HepG2 (cell line): ENCODE measurements around the gene ARHGEF11. TPM values are rescaled to one million over a fixed set of nuclear protein-coding genes. Genes with fewer than 3 reads are reported as not detected.
A peak's percentile ranks its signal among the peaks of the same experiment; 100 is the strongest.

Experiments
- ATAC-seq: fragments of 200-7000 bp; cut with Tn5 transposase; 3 replicates; pipeline ENCODE4 v1.9.1; 2020; ENCODE audit warnings: mild to moderate bottlenecking, moderate library complexity
- BruUV-seq: library from RNA; stranded (reverse); fragments of 400-500 nt; replicated peaks from 2 replicates; lab custom pipeline; 2021; lab: Mats Ljungman, UMichigan
- CTCF ChIA-PET: fragments of 300-600 bp; formaldehyde crosslinking; extraction: SDS; loops from one replicate; lab custom pipeline; 2021; ENCODE audit warnings: low total read pairs, inconsistent platforms, low intra/inter-chr PET ratio; lab: Yijun Ruan, JAX
- POLR2A ChIA-PET: fragments of 350-600 bp; sonication (Branson Sonifier 250); formaldehyde crosslinking; loops from one replicate; lab custom pipeline; 2020; ENCODE audit warnings: antibody characterized with exemption, inconsistent platforms; lab: Yijun Ruan, JAX
- DNase-seq: peaks from one replicate; pipeline ENCODE4 v3.0.0-alpha.2; 2015; ENCODE audit warnings: low spot score
- FAIRE-seq: peaks from 3 replicates; lab custom pipeline; 2011; peaks lifted over from hg19 to GRCh38; lab: Jason Lieb, UNC
- H2AFZ ChIP-seq: one replicate; pipeline ENCODE4 v1.6.1; 2011; ENCODE audit warnings: low read length, inconsistent platforms
- H3K27ac ChIP-seq: fragments of 300-600 bp; 3 replicates; pipeline ENCODE4 v1.8.0; 2011; ENCODE audit warnings: mixed run types, mild to moderate bottlenecking, mixed read lengths, low read length, inconsistent platforms; ENCODE audit not compliant: insufficient read depth; ENCODE audit errors: extremely low read length
- H3K27me3 ChIP-seq, 2 experiments: fragments of 200-600 bp in 1 of 2; 2 replicates in 1 of 2; 3 replicates in 1 of 2; pipeline versions ENCODE4 v1.6.0 to v1.8.0; 2011; ENCODE audit warnings: low read length in 2 of 2, mild to moderate bottlenecking in 2 of 2, moderate library complexity in 2 of 2, inconsistent platforms in 1 of 2; ENCODE audit not compliant: insufficient read depth in 2 of 2, control insufficient read depth in 1 of 2
- H3K36me3 ChIP-seq, 2 experiments: fragments of 200-600 bp in 1 of 2; replicated peaks in 1 of 2; 2 replicates in 1 of 2; 3 replicates in 1 of 2; pipeline versions ENCODE4 v1.5.1 to v1.8.0; 2011; ENCODE audit warnings: low read length in 2 of 2, inconsistent platforms in 1 of 2; ENCODE audit not compliant: insufficient read depth in 2 of 2, control insufficient read depth in 1 of 2
- H3K4me1 ChIP-seq: 2 replicates; pipeline ENCODE4 v1.5.1; 2012; ENCODE audit warnings: low read length, inconsistent platforms; ENCODE audit not compliant: insufficient read depth
- H3K4me2 ChIP-seq: 2 replicates; pipeline ENCODE4 v1.6.0; 2011; ENCODE audit warnings: low read depth, low read length, inconsistent platforms
- H3K4me3 ChIP-seq, 3 experiments: fragments of 200-600 bp in 1 of 3; sonication (generic), shearing (Covaris generic) in 1 of 3; replicated peaks in 1 of 3; 2 replicates each; pipeline ENCODE4 v1.5.1; 2011 to 2016; ENCODE audit warnings: low read length in 3 of 3, inconsistent platforms in 2 of 3, low read depth in 2 of 3, mild to moderate bottlenecking in 2 of 3, control low read depth in 1 of 3, mixed read lengths in 1 of 3; ENCODE audit not compliant: insufficient read depth in 1 of 3
- H3K79me2 ChIP-seq: one replicate; pipeline ENCODE4 v1.6.1; 2011; ENCODE audit warnings: low read length, inconsistent platforms; ENCODE audit not compliant: insufficient read depth
- H3K9ac ChIP-seq: 2 replicates; pipeline ENCODE4 v1.6.0; 2011; ENCODE audit warnings: mild to moderate bottlenecking, low read depth, low read length, inconsistent platforms; ENCODE audit not compliant: insufficient read depth
- H3K9me3 ChIP-seq: 2 replicates; pipeline ENCODE4 v1.5.1; 2012; ENCODE audit warnings: mild to moderate bottlenecking, low read length
- H4K20me1 ChIP-seq: 2 replicates; pipeline ENCODE4 v1.6.0; 2011; ENCODE audit warnings: inconsistent platforms, mild to moderate bottlenecking, low read length, moderate library complexity; ENCODE audit not compliant: insufficient read depth
- BCLAF1 ChIP-seq: fragments of 450-650 bp; IDR thresholded peaks from 2 replicates; pipeline ENCODE4 v1.6.1; 2017; ENCODE audit warnings: mild to moderate bottlenecking
- CEBPB ChIP-seq: IDR thresholded peaks from 2 replicates; pipeline ENCODE4 v1.6.1; 2011; ENCODE audit warnings: low read depth, low read length, improper control_type of control experiment, borderline replicate concordance
- HDAC1 ChIP-seq: sonication (generic); formaldehyde crosslinking; IDR thresholded peaks from 2 replicates; pipeline ENCODE4 v1.5.1; 2020; ENCODE audit warnings: mild to moderate bottlenecking, missing genetic modification reagents
- NR3C1 ChIP-seq: sonication (generic); formaldehyde crosslinking; IDR thresholded peaks from 2 replicates; pipeline ENCODE4 v1.4.0; 2020; ENCODE audit warnings: missing genetic modification reagents
- RCOR2 ChIP-seq: IDR thresholded peaks from 2 replicates; pipeline ENCODE4 v1.6.1; 2016; ENCODE audit warnings: missing biosample characterization, missing genetic modification reagents
- SMAD9 ChIP-seq: sonication (generic); formaldehyde crosslinking; IDR thresholded peaks from 2 replicates; pipeline ENCODE4 v1.5.1; 2020; ENCODE audit warnings: mild to moderate bottlenecking, missing genetic modification reagents
- TBL1XR1 ChIP-seq: fragments of 150-350 bp; IDR thresholded peaks from 2 replicates; pipeline ENCODE4 v1.6.1; 2014; ENCODE audit warnings: borderline replicate concordance, low read length; ENCODE audit not compliant: partially characterized antibody
- YEATS4 ChIP-seq: sonication (generic); formaldehyde crosslinking; IDR thresholded peaks from 2 replicates; pipeline ENCODE4 v1.4.0; 2020; ENCODE audit warnings: missing genetic modification reagents, borderline replicate concordance
- ZNF292 ChIP-seq: sonication (generic); formaldehyde crosslinking; IDR thresholded peaks from 2 replicates; pipeline ENCODE4 v1.8.1; 2022; ENCODE audit warnings: mild to moderate bottlenecking, low read depth, missing genetic modification reagents, borderline replicate concordance
- ZNF460 ChIP-seq: sonication (generic); formaldehyde crosslinking; IDR thresholded peaks from 2 replicates; pipeline ENCODE4 v1.5.1; 2020; ENCODE audit warnings: missing genetic modification reagents, mild to moderate bottlenecking, borderline replicate concordance
- ZNF512B ChIP-seq: sonication (generic); formaldehyde crosslinking; IDR thresholded peaks from 2 replicates; pipeline ENCODE4 v1.5.1; 2020; ENCODE audit warnings: missing genetic modification reagents, mild to moderate bottlenecking, borderline replicate concordance
- ZNF556 ChIP-seq: sonication (generic); formaldehyde crosslinking; IDR thresholded peaks from 2 replicates; pipeline ENCODE4 v1.4.0; 2020; ENCODE audit warnings: mild to moderate bottlenecking, missing genetic modification reagents, borderline replicate concordance
- ZNF768 ChIP-seq: sonication (generic); formaldehyde crosslinking; IDR thresholded peaks from 2 replicates; pipeline ENCODE4 v1.4.0; 2020; ENCODE audit warnings: missing genetic modification reagents
- WGBS: methylation state at CpG from one replicate; pipeline ENCODE4 v1.1.6; 2017; ENCODE audit warnings: low lambda C conversion rate; 5-methylcytosine and 5-hydroxymethylcytosine counted together
- in situ Hi-C: cut with HindIII; loops from 2 replicates; pipeline ENCODE4 v1.10.0; 2017; ENCODE audit warnings: low pct_unique_long_range_greater_than_20kb; ENCODE audit not compliant: extremely low pct_ligation_motif_present
- intact Hi-C: fragments of 100-400 bp; cut with micrococcal nuclease; formaldehyde crosslinking; loops from one replicate; pipeline ENCODE4 v1.10.0; 2022; ENCODE audit not compliant: unreplicated experiment
- polyA plus RNA-seq, 8 experiments: library from polyadenylated mRNA; depleted of rRNA in 3 of 8; stranded (reverse) in 7 of 8; unstranded in 1 of 8; fragments of >200 nt; fragmentation: Illumina TruSeq in 4 of 8; extraction: Trizol in 4 of 8; gene quantifications; 2 replicates each; pipeline versions ENCODE4 v1.2.1 to v1.2.3, GENCODE V29; 2011 to 2016; ENCODE audit warnings: low read depth in 4 of 8, missing spikeins in 1 of 8, mixed read lengths in 1 of 8; ENCODE audit not compliant: insufficient read depth in 1 of 8
- total RNA-seq, 5 experiments: library from RNA; depleted of rRNA; stranded (reverse); fragments of >200 nt; fragmentation: Illumina TruSeq; extraction: Trizol; gene quantifications; 2 replicates each; pipeline ENCODE4 v1.2.3, GENCODE V29; 2016; ENCODE audit warnings: low read depth in 1 of 5
- TF ChIP-seq, protein P1 (sequence below): IDR thresholded peaks from 2 replicates; pipeline ENCODE4 v1.6.1; 2016; ENCODE audit warnings: low read depth, missing genetic modification reagents, missing compliant biosample characterization

The ARHGEF11 gene
- total and polyA plus RNA-seq, 2 of the 13 experiments (the other 11 are each of a cell fraction or from before 2014, with no cell fraction given), result 16.5 to 21.2 TPM

DNA sequence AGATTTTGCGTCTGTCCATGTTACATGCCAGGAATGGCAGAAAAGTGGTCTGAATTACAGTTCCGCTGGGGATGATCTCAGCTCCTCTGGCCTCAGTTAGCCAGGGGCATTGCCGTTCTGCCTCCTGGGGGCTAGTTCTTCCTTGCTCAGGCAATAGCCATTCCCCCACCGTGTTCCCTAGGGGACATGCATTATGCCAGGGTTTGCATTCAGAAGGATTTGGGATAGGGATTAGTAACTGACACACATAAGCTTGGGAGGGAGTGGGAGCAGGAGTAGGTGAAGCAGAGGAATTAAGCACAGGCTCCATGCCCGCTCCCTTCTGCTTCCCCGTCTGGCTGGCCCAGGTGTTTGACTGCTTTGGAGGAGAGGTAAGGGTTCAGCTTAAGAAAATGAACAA lies 112.4 kb downstream of the ARHGEF11 start:
- ChIA-PET CTCF (no interaction called here), POLR2A (no interaction called here)
- Histone ChIP-seq H3K9ac (no peak overlapping the region), H3K79me2 (no peaks in the 10 kb centered on the region), H3K4me1 (peaks cover 13% of the 10 kb centered on the region), H3K9me3 (no peaks in the 10 kb centered on the region), H4K20me1 (no peaks in the 10 kb centered on the region), H3K4me2 (no peak overlapping the region), H3K4me3 (no peak overlapping the region), H3K27ac (no peak overlapping the region), H2AFZ (no peak overlapping the region), H3K36me3 (0 out of 5 replicates have a peak, but pooled peaks cover 0 to 4% of the 10 kb centered on the region in 2 experiments), H3K27me3 (peaks cover 0 to 24% of the 10 kb centered on the region in 2 experiments; a peak in 4 of 5 replicates)
- 88% methylated on average over 6 of the region's 6 CpGs for WGBS
- DNase-seq (no peak), ATAC-seq (no peak), FAIRE-seq (no peak)
- TSS peak; percentile 25 for BruUV-seq
- intact Hi-C loops (no loop called here), in situ Hi-C loops (no loop called here)
- TF ChIP-seq ZNF768 (CRISPR knock-in tag), result no peak
- no peak for TF ChIP-seq SMAD9
- no peak for TF ChIP-seq CEBPB
- TF ChIP-seq YEATS4 (CRISPR knock-in tag), result no peak
- no peak for TF ChIP-seq BCLAF1
- no peak for TF ChIP-seq TBL1XR1
- no peak for TF ChIP-seq NR3C1 (CRISPR knock-in tag)
- no peak for TF ChIP-seq RCOR2
- TF ChIP-seq, protein P1, sequence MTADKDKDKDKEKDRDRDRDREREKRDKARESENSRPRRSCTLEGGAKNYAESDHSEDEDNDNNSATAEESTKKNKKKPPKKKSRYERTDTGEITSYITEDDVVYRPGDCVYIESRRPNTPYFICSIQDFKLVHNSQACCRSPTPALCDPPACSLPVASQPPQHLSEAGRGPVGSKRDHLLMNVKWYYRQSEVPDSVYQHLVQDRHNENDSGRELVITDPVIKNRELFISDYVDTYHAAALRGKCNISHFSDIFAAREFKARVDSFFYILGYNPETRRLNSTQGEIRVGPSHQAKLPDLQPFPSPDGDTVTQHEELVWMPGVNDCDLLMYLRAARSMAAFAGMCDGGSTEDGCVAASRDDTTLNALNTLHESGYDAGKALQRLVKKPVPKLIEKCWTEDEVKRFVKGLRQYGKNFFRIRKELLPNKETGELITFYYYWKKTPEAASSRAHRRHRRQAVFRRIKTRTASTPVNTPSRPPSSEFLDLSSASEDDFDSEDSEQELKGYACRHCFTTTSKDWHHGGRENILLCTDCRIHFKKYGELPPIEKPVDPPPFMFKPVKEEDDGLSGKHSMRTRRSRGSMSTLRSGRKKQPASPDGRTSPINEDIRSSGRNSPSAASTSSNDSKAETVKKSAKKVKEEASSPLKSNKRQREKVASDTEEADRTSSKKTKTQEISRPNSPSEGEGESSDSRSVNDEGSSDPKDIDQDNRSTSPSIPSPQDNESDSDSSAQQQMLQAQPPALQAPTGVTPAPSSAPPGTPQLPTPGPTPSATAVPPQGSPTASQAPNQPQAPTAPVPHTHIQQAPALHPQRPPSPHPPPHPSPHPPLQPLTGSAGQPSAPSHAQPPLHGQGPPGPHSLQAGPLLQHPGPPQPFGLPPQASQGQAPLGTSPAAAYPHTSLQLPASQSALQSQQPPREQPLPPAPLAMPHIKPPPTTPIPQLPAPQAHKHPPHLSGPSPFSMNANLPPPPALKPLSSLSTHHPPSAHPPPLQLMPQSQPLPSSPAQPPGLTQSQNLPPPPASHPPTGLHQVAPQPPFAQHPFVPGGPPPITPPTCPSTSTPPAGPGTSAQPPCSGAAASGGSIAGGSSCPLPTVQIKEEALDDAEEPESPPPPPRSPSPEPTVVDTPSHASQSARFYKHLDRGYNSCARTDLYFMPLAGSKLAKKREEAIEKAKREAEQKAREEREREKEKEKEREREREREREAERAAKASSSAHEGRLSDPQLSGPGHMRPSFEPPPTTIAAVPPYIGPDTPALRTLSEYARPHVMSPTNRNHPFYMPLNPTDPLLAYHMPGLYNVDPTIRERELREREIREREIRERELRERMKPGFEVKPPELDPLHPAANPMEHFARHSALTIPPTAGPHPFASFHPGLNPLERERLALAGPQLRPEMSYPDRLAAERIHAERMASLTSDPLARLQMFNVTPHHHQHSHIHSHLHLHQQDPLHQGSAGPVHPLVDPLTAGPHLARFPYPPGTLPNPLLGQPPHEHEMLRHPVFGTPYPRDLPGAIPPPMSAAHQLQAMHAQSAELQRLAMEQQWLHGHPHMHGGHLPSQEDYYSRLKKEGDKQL (CRISPR knock-in tag), result no peak
- TF ChIP-seq ZNF460, result no peak
- no peak for TF ChIP-seq ZNF556 (CRISPR knock-in tag)
- TF ChIP-seq ZNF292, result no peak
- TF ChIP-seq ZNF512B, result no peak
- TF ChIP-seq HDAC1 (CRISPR knock-in tag), result no peak
